Retinal pigment epithelial cell (primary cell): ENCODE measurements around the gene NCKAP5.

ENCODE experiments used
- DNase-seq: peaks from one replicate; pipeline ENCODE4 v3.0.0-alpha.2; 2010; ENCODE audit warnings: low read depth
- H3K4me3 ChIP-seq: 2 replicates; pipeline ENCODE4 v1.5.1; 2011; ENCODE audit warnings: mild to moderate bottlenecking, low read length, control low read depth, moderate library complexity
- TF ChIP-seq, protein P1 (sequence below): conservative IDR thresholded peaks from 2 replicates; pipeline ENCODE4 v1.5.1; 2011; ENCODE audit warnings: low read depth, low read length, control low read depth, inconsistent platforms

The NCKAP5 gene

DNA sequence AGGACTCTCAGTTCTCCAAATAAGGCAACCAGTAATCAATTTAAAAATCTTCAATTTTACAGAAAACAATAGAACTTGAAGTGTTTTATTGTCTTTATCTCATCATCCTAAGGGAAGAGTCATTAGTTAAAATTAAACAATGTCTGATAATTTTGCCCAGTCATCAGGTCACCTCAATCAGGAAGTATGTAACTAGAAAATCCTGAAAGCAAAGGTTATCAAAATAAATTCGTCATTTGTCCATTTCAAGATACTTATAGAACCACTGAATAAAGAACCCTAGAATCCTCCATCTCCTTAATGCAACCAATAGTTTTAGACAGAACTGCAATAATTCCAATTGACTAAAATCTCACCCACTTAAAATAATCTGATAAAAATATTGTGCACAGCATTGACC is 115.2 kb downstream of the NCKAP5 start:
- DNase-seq, result no peak
- no peak overlapping the region for H3K4me3 ChIP-seq
- TF ChIP-seq, protein P1, sequence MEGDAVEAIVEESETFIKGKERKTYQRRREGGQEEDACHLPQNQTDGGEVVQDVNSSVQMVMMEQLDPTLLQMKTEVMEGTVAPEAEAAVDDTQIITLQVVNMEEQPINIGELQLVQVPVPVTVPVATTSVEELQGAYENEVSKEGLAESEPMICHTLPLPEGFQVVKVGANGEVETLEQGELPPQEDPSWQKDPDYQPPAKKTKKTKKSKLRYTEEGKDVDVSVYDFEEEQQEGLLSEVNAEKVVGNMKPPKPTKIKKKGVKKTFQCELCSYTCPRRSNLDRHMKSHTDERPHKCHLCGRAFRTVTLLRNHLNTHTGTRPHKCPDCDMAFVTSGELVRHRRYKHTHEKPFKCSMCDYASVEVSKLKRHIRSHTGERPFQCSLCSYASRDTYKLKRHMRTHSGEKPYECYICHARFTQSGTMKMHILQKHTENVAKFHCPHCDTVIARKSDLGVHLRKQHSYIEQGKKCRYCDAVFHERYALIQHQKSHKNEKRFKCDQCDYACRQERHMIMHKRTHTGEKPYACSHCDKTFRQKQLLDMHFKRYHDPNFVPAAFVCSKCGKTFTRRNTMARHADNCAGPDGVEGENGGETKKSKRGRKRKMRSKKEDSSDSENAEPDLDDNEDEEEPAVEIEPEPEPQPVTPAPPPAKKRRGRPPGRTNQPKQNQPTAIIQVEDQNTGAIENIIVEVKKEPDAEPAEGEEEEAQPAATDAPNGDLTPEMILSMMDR, result no peak

DNA sequence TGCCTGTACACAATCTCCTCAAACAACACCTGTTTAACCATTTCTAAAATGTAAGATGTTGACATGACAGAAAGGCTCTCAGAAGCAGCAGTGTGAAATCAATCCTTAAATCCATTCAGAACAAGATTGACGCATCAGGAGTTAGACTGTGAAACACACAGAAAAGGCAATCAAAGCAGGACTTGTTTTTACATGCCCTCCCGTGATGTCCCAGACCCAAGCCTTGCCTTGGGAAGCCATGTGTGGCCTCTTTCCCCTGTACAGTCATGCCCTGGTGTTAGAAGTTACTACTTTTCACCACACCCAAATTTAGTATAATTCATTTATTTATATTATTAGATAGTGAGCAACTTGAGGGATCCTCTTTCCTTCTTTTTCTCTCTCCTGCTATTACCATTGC is 115.7 kb downstream of the NCKAP5 start:
- H3K4me3 ChIP-seq, result no peak overlapping the region
- TF ChIP-seq, protein P1, result no peak
- DNase-seq, result no peak

DNA sequence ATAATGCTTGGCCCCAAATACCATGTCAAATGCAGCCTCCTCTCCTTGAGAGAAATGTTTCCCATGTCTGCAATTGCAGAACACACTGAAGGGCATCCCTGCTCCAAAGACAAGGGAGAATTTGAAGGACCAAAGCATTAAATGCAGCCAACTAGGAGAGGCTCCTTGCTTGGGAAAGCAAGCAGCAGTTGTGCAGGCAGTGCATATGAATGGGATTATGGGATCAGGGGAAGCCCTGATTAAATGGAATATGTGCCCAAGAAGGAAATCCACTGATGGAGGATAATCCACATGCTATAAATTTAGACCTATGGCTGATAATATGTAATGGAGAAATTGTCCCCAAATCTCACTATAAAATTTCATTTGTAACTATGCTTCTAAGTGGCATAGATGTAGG is 116.1 kb downstream of the NCKAP5 start:
- TF ChIP-seq, protein P1, result no peak
- DNase-seq, result no peak
- H3K4me3 ChIP-seq, result no peak overlapping the region

DNA sequence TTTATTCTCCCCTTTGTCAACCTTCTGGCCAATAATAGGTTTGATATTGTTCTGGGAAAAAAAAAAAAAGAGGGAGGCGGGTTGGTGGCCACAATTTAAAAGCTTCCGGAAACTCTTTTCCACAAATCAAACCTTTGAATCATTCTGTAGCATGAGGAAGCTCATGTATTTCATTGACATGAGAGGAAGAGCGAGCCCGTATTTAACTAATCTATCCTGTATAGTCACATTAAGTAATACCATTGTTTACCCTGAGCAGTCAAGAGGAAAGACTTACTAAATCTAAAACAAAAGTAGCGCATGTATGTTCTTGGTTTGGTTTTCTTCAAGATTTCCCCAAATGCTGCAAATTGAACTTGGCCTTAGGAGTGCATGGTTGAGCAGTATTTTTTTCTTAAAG is 120.1 kb downstream of the NCKAP5 start:
- no peak for DNase-seq
- TF ChIP-seq, protein P1, result no peak
- H3K4me3 ChIP-seq, result no peak overlapping the region

DNA sequence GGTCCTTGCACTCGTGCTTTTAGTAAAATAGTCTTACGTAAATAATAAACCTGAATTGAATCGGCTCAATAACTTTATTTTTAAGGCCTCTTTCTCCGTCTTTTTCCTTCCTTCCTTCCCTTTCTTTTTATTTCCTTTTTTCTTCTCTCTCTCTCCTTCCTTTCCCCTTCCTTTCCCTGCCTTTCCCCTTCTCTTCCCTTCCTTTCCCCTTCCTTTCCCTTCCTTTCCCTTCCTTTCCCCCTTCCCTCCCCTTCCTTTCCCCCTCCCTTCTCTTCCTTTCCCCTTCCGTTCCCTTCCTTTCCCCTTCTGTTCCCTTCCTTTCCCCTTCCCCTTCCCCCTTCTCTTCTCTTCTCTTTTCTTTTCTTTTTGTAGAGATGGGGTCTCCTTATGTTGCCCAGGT is 121.0 kb downstream of the NCKAP5 start:
- DNase-seq, result no peak
- H3K4me3 ChIP-seq, result no peak overlapping the region
- TF ChIP-seq, protein P1, result no peak

DNA sequence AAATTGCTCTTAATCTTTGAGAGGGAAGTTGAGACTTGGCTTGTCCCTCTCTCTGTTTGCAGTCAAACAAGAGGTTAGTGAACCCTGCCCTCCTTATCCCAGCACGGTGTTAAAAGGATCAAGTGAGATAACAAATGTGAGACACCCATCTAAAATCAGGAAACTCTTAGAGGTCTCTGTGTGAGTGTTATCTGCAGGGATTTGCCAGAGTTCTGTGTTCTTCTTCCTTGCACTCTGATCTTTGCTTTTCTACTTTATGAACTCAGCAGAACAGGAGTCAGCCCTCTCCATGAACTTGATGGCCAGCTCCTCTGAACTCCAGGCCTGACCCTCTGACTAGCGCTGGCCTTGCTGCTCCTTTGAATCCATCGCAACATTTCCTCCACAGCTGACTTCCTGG is 123.8 kb downstream of the NCKAP5 start:
- no peak for DNase-seq
- TF ChIP-seq, protein P1, result no peak
- no peak overlapping the region for H3K4me3 ChIP-seq

DNA sequence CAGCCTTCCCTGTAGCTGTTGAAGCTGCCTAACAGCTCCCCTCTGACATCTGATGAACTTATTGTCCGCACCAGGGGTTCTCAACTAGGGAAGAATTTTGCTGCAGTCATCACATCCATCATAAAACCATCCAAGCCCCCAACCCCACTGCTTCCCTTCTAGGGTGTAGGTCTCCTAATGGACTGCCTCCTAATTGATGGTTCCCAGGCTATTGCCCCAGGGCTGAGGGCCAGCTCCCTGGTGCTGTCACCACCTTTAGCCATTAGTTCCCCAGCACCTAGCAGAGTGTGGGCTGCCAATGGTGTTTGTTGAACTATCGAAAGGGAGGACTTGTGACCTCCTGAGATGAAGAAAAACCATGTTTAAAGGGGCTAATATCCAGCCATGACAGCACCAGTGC is 125.9 kb downstream of the NCKAP5 start:
- TF ChIP-seq, protein P1, result no peak
- no peak overlapping the region for H3K4me3 ChIP-seq
- DNase-seq, result no peak
